BJ (cell line): Measurements from ENCODE around the gene PPP6R1. TPM values are rescaled to one million over a fixed set of nuclear protein-coding genes. Genes with fewer than 3 reads are reported as not detected.

Source experiments
- CTCF ChIA-PET: fragments of 350-600 bp; formaldehyde crosslinking; extraction: SDS; loops from one replicate; lab custom pipeline; 2021; ENCODE audit warnings: antibody characterized with exemption, inconsistent platforms; lab: Yijun Ruan, JAX
- POLR2A ChIA-PET: fragments of 300-600 bp; sonication (Branson Sonifier 250); formaldehyde crosslinking; extraction: SDS; loops from one replicate; lab custom pipeline; 2021; ENCODE audit warnings: antibody characterized with exemption; lab: Charles Lee
- DNase-seq: peaks from one replicate; pipeline ENCODE4 v3.0.0-alpha.2; 2011; ENCODE audit warnings: low read depth
- H3K27me3 ChIP-seq: 2 replicates; pipeline ENCODE4 v1.6.0; 2011; ENCODE audit warnings: low read length; ENCODE audit not compliant: control insufficient read depth, insufficient read depth
- H3K36me3 ChIP-seq: 2 replicates; pipeline ENCODE4 v1.5.1; 2011; ENCODE audit warnings: low read length; ENCODE audit not compliant: control insufficient read depth, insufficient read depth
- H3K4me3 ChIP-seq: 2 replicates; pipeline ENCODE4 v1.5.1; 2011; ENCODE audit warnings: low read depth, mild to moderate bottlenecking, control low read depth, low read length
- CTCF ChIP-seq: IDR thresholded peaks from 2 replicates; pipeline ENCODE4 v1.5.1; 2011; ENCODE audit warnings: low read depth, mild to moderate bottlenecking, control low read depth, inconsistent platforms, low read length, moderate library complexity; ENCODE audit not compliant: insufficient read depth
- polyA plus RNA-seq: library from polyadenylated mRNA; depleted of rRNA; stranded (reverse); fragments of >200 nt; gene quantifications from 2 replicates; pipeline ENCODE4 v1.2.3, GENCODE V29; 2011

PPP6R1 gene
- polyA plus RNA-seq, 1 experiment = 42.5 TPM

GRCh38 chr19:55305491-55305890 is 46.7 kb upstream of the PPP6R1 start:
- H3K27me3 ChIP-seq = no peaks in the 10 kb centered on the region
- no peak overlapping the region for H3K4me3 ChIP-seq
- H3K36me3 ChIP-seq = peaks cover 29% of the 10 kb centered on the region
- ChIA-PET CTCF (interaction anchor here (0.9 kb wide), 1 partner anchor 13 kb away, joined by 3 read pairs; no protein-coding TSS in a partner anchor), POLR2A (no interaction called here)
- DNase-seq = no peak
- TF ChIP-seq CTCF = no peak

- Histone ChIP-seq H3K4me3 (no peak overlapping the region), H3K36me3 (peaks cover 31% of the 10 kb centered on the region), H3K27me3 (no peaks in the 10 kb centered on the region)
- no peak for DNase-seq
- POLR2A ChIA-PET = no interaction called here
- CTCF ChIA-PET = no interaction called here
- TF ChIP-seq CTCF = no peak
Observed at GRCh38 chr19:55304980-55305379, 46.2 kb upstream of the PPP6R1 start.

GRCh38 chr19:55304279-55304978 is 45.6 kb upstream of the PPP6R1 start:
- no peak for DNase-seq
- ChIA-PET CTCF (no interaction called here), POLR2A (no interaction called here)
- Histone ChIP-seq H3K27me3 (no peaks in the 10 kb centered on the region), H3K4me3 (no peak overlapping the region), H3K36me3 (peaks cover 33% of the 10 kb centered on the region)
- TF ChIP-seq CTCF = no peak

GRCh38 chr19:55303477-55303876 is 44.7 kb upstream of the PPP6R1 start:
- POLR2A ChIA-PET = no interaction called here
- TF ChIP-seq CTCF = no peak
- CTCF ChIA-PET = interaction anchor here (0.8 to 3.9 kb wide), 7 partner anchors 9 to 201 kb away, joined by 3 to 53 read pairs (median 21); partner anchors contain the start of genes KMT5C and TMEM238
- Histone ChIP-seq H3K27me3 (no peaks in the 10 kb centered on the region), H3K36me3 (peaks cover 29% of the 10 kb centered on the region), H3K4me3 (no peak overlapping the region)
- no peak for DNase-seq

GRCh38 chr19:55302318-55302703 is 43.5 kb upstream of the PPP6R1 start:
- no peaks in the 10 kb centered on the region for H3K27me3 ChIP-seq
- CTCF ChIA-PET = interaction anchor here (0.5 to 3.9 kb wide), 19 partner anchors 10 to 202 kb away, joined by 3 to 53 read pairs (median 9); partner anchors contain the start of genes KMT5C and TMEM238
- peaks cover 30% of the 10 kb centered on the region for H3K36me3 ChIP-seq
- no peak for DNase-seq
- POLR2A ChIA-PET = no interaction called here
- H3K4me3 ChIP-seq = no peak overlapping the region
- no peak for TF ChIP-seq CTCF
